AG09309 (cell line): Measurements from ENCODE around the gene CD59.

Experiments used
- DNase-seq: peaks from one replicate; pipeline ENCODE4 v3.0.0-alpha.2; 2010; ENCODE audit warnings: low read depth
- H3K4me3 ChIP-seq: 2 replicates; pipeline ENCODE4 v1.5.1; 2011; ENCODE audit warnings: mild to moderate bottlenecking, low read depth, low read length, moderate library complexity; ENCODE audit not compliant: control insufficient read depth
- TF ChIP-seq, protein P1 (sequence below): IDR thresholded peaks from 2 replicates; pipeline ENCODE4 v1.5.1; 2011; ENCODE audit warnings: mild to moderate bottlenecking, low read depth, low read length, inconsistent platforms; ENCODE audit not compliant: insufficient read depth, control insufficient read depth; ENCODE audit errors: missing control alignments

CD59 gene

DNA sequence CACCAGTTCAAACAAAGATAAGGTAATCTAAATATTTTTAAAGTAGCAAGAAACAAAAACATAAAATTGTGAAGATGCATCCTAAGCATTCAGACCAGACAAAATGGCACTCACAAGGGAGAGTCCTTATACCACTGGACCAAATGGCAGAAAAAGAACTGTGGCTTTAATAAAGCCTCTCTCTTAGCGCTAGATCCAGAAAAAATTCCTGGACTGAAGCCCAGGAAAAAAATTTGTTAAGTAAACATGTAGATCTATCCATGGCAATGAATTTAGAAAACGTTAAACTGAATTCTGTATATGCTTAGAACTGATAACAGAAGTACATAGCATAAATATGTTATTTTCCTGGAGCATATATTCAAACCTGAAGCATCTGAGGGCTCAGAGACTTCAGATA, 11.8 kb upstream of the CD59 start:
- TF ChIP-seq, protein P1, sequence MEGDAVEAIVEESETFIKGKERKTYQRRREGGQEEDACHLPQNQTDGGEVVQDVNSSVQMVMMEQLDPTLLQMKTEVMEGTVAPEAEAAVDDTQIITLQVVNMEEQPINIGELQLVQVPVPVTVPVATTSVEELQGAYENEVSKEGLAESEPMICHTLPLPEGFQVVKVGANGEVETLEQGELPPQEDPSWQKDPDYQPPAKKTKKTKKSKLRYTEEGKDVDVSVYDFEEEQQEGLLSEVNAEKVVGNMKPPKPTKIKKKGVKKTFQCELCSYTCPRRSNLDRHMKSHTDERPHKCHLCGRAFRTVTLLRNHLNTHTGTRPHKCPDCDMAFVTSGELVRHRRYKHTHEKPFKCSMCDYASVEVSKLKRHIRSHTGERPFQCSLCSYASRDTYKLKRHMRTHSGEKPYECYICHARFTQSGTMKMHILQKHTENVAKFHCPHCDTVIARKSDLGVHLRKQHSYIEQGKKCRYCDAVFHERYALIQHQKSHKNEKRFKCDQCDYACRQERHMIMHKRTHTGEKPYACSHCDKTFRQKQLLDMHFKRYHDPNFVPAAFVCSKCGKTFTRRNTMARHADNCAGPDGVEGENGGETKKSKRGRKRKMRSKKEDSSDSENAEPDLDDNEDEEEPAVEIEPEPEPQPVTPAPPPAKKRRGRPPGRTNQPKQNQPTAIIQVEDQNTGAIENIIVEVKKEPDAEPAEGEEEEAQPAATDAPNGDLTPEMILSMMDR: no peak
- DNase-seq: no peak

GRCh38 chr11:33743291-33743690, 7.1 kb upstream of the CD59 start:
- no peak for DNase-seq
- TF ChIP-seq, protein P1: no peak
- H3K4me3 ChIP-seq: no peak overlapping the region

More for the DNA sequence above, 11.8 kb upstream of the CD59 start:
- H3K4me3 ChIP-seq: no peak overlapping the region

- TF ChIP-seq, protein P1: peak; percentile 34
- no peak overlapping the region for H3K4me3 ChIP-seq
- no peak for DNase-seq
Measured at GRCh38 chr11:33742249-33742851, 6.1 kb upstream of the CD59 start.

GRCh38 chr11:33741806-33742205, 5.6 kb upstream of the CD59 start:
- DNase-seq: no peak
- H3K4me3 ChIP-seq: no peak overlapping the region
- TF ChIP-seq, protein P1: no peak

DNA sequence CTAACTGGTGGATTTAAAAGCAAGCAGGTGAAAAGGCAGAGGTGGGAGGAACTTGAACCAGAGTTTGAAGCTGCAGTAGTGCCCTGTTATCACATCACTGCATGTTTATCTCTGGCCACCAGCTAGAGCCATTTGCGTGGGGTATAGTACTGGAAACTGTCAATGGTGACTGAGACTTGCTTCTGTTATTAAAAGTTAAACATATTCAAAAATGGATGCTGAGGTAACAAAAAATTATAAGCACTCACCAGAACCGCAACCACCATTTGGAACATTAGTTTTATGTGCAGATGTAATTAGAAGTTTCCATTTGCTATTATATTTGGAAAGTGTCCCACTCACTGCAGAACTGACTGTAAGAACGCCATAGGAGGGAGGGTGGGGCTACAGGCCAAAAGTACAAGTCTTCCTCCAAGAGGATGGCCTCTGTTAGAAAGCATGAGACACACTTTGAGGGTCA, 1.2 kb upstream of the CD59 start:
- TF ChIP-seq, protein P1: no peak
- no peak overlapping the region for H3K4me3 ChIP-seq
- no peak for DNase-seq

- DNase-seq: no peak
- TF ChIP-seq, protein P1: no peak
- peak overlapping the region; percentile 78 for H3K4me3 ChIP-seq
Measured at GRCh38 chr11:33735271-33736147, 714 bp downstream of the CD59 start.
